HepG2 (cell line): ENCODE results near the gene PSMA7. TPM values are rescaled to one million over a fixed set of nuclear protein-coding genes. Genes with fewer than 3 reads are reported as not detected.

ENCODE experiments used
- ADNP ChIP-seq: sonication (generic); formaldehyde crosslinking; IDR thresholded peaks from 2 replicates; pipeline ENCODE4 v1.4.0; 2020; ENCODE audit warnings: missing genetic modification reagents
- ARNT ChIP-seq: fragments of 450-650 bp; IDR thresholded peaks from 2 replicates; pipeline ENCODE4 v1.6.1; 2017
- CHD2 ChIP-seq: IDR thresholded peaks from 2 replicates; pipeline ENCODE4 v1.6.1; 2011; ENCODE audit warnings: low read depth, low read length, improper control_type of control experiment
- DR1 ChIP-seq: sonication (generic); formaldehyde crosslinking; IDR thresholded peaks from 2 replicates; pipeline ENCODE4 v1.8.0; 2021; ENCODE audit warnings: mild to moderate bottlenecking, missing genetic modification reagents, inconsistent platforms
- EEA1 ChIP-seq: sonication (generic); formaldehyde crosslinking; IDR thresholded peaks from 2 replicates; pipeline ENCODE4 v1.5.1; 2020; ENCODE audit warnings: mild to moderate bottlenecking, missing genetic modification reagents, borderline replicate concordance
- GATA4 ChIP-seq: sonication (generic); IDR thresholded peaks from 2 replicates; pipeline ENCODE4 v1.6.1; 2016; ENCODE audit warnings: antibody characterized with exemption, low read depth, borderline replicate concordance
- HNF4G ChIP-seq, 2 experiments: sonication (generic) in 1 of 2; formaldehyde crosslinking in 1 of 2; IDR thresholded peaks; 2 replicates each; pipeline versions ENCODE4 v1.4.0 to v1.6.1; 2011 to 2020; ENCODE audit warnings: borderline replicate concordance in 2 of 2, low read depth in 2 of 2, mild to moderate bottlenecking in 2 of 2, low read length in 1 of 2, missing genetic modification reagents in 1 of 2, moderate library complexity in 1 of 2
- KDM1A ChIP-seq: IDR thresholded peaks from 2 replicates; pipeline ENCODE4 v1.6.1; 2016; ENCODE audit warnings: missing compliant biosample characterization
- NFYC ChIP-seq: IDR thresholded peaks from 2 replicates; pipeline ENCODE4 v1.6.1; 2016; ENCODE audit warnings: missing genetic modification reagents, missing compliant biosample characterization
- POLR2AphosphoS2 ChIP-seq: IDR thresholded peaks from 2 replicates; pipeline ENCODE4 v1.6.1; 2011; ENCODE audit warnings: low read depth, low read length, improper control_type of control experiment
- TBL1XR1 ChIP-seq: fragments of 150-350 bp; IDR thresholded peaks from 2 replicates; pipeline ENCODE4 v1.6.1; 2014; ENCODE audit warnings: borderline replicate concordance, low read length; ENCODE audit not compliant: partially characterized antibody
- ZBTB38 ChIP-seq: sonication (generic); formaldehyde crosslinking; IDR thresholded peaks from 2 replicates; pipeline ENCODE4 v1.5.1; 2020; ENCODE audit warnings: mild to moderate bottlenecking, missing genetic modification reagents
- ZNF567 ChIP-seq: sonication (generic); formaldehyde crosslinking; IDR thresholded peaks from 2 replicates; pipeline ENCODE4 v1.8.1; 2023; ENCODE audit warnings: mild to moderate bottlenecking, missing genetic modification reagents, borderline replicate concordance
- polyA plus RNA-seq, 8 experiments: library from polyadenylated mRNA; depleted of rRNA in 3 of 8; stranded (reverse) in 7 of 8; unstranded in 1 of 8; fragments of >200 nt; fragmentation: Illumina TruSeq in 4 of 8; extraction: Trizol in 4 of 8; gene quantifications; 2 replicates each; pipeline versions ENCODE4 v1.2.1 to v1.2.3, GENCODE V29; 2011 to 2016; ENCODE audit warnings: low read depth in 4 of 8, missing spikeins in 1 of 8, mixed read lengths in 1 of 8; ENCODE audit not compliant: insufficient read depth in 1 of 8
- total RNA-seq, 5 experiments: library from RNA; depleted of rRNA; stranded (reverse); fragments of >200 nt; fragmentation: Illumina TruSeq; extraction: Trizol; gene quantifications; 2 replicates each; pipeline ENCODE4 v1.2.3, GENCODE V29; 2016; ENCODE audit warnings: low read depth in 1 of 5
- TF ChIP-seq, protein P1 (sequence below): IDR thresholded peaks from 2 replicates; pipeline ENCODE4 v1.6.1; 2016; ENCODE audit warnings: low read depth, missing genetic modification reagents, missing compliant biosample characterization
- TF ChIP-seq, protein P2 (sequence below): sonication (generic); formaldehyde crosslinking; IDR thresholded peaks from 2 replicates; pipeline ENCODE4 v1.4.0; 2020; ENCODE audit warnings: mild to moderate bottlenecking, missing genetic modification reagents
- TF ChIP-seq, protein P3 (sequence below): sonication (generic); formaldehyde crosslinking; IDR thresholded peaks from 2 replicates; pipeline ENCODE4 v1.5.0; 2020; ENCODE audit warnings: missing genetic modification reagents
- TF ChIP-seq, protein P4 (sequence below): sonication (generic); formaldehyde crosslinking; IDR thresholded peaks from 2 replicates; pipeline ENCODE4 v1.4.0; 2020; ENCODE audit warnings: missing genetic modification reagents, mild to moderate bottlenecking, borderline replicate concordance

The PSMA7 gene
- total and polyA plus RNA-seq, 2 of the 13 experiments (the other 11 are each of a cell fraction or from before 2014, with no cell fraction given), result 531 to 631 TPM

DNA sequence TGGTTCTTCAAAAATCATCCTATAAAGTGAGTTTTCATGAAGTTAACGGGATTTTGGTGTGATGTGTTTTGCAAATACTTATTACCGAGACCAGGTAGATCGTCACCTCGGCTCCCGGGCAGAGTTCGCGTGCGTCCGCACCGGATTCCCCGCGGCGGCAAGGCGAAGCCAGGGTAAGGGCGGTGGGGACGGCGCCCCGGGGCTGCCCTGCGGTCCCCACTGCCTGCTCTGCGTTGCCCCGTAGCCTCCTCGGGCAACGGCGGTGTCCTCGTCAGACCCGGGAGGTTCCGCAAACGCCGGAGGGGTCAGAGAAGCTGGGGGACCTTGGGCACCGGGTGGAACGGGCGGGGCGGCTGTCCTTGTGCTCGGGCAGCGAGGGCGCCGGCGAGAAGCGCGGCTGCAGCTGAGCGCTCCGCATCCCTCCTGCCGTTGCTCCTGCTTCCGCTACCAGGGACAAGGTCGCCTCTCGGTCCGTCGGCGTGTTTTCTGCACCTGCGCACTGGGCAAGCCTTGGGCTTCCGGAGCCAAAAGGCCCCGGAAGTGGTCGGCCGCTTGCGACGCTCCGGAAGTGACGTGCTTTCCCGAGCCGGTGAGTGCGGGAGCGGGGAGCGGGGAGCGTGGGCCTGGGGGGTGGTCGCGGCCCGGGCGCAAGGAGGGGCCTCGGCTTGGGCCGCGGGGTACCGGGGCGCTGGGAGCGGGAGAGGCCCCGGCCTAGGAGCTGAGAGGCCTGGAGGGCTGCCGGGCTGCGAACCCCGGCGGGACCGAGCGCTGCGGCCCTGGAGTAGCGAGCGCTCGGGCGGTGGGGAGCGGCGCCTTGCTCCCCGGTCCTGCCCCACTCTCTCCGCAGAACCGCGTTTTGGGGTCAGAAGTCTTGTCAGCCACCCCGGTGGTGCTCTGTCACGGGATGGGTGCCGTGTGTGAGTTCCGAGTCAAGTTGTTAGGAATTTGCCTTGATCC is 39.6 kb upstream of the PSMA7 start, which contains the start of gene MTG2 (continued):
- peak; percentile 98 for TF ChIP-seq ZBTB38 (CRISPR knock-in tag)
- TF ChIP-seq, protein P1, sequence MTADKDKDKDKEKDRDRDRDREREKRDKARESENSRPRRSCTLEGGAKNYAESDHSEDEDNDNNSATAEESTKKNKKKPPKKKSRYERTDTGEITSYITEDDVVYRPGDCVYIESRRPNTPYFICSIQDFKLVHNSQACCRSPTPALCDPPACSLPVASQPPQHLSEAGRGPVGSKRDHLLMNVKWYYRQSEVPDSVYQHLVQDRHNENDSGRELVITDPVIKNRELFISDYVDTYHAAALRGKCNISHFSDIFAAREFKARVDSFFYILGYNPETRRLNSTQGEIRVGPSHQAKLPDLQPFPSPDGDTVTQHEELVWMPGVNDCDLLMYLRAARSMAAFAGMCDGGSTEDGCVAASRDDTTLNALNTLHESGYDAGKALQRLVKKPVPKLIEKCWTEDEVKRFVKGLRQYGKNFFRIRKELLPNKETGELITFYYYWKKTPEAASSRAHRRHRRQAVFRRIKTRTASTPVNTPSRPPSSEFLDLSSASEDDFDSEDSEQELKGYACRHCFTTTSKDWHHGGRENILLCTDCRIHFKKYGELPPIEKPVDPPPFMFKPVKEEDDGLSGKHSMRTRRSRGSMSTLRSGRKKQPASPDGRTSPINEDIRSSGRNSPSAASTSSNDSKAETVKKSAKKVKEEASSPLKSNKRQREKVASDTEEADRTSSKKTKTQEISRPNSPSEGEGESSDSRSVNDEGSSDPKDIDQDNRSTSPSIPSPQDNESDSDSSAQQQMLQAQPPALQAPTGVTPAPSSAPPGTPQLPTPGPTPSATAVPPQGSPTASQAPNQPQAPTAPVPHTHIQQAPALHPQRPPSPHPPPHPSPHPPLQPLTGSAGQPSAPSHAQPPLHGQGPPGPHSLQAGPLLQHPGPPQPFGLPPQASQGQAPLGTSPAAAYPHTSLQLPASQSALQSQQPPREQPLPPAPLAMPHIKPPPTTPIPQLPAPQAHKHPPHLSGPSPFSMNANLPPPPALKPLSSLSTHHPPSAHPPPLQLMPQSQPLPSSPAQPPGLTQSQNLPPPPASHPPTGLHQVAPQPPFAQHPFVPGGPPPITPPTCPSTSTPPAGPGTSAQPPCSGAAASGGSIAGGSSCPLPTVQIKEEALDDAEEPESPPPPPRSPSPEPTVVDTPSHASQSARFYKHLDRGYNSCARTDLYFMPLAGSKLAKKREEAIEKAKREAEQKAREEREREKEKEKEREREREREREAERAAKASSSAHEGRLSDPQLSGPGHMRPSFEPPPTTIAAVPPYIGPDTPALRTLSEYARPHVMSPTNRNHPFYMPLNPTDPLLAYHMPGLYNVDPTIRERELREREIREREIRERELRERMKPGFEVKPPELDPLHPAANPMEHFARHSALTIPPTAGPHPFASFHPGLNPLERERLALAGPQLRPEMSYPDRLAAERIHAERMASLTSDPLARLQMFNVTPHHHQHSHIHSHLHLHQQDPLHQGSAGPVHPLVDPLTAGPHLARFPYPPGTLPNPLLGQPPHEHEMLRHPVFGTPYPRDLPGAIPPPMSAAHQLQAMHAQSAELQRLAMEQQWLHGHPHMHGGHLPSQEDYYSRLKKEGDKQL, result peak; percentile 22; the same call in 1 of the 2 replicates
- peak; percentile 96 for TF ChIP-seq DR1 (CRISPR knock-in tag)
- TF ChIP-seq, protein P2, sequence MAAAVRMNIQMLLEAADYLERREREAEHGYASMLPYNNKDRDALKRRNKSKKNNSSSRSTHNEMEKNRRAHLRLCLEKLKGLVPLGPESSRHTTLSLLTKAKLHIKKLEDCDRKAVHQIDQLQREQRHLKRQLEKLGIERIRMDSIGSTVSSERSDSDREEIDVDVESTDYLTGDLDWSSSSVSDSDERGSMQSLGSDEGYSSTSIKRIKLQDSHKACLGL, result peak; percentile 97
- TF ChIP-seq, protein P3, sequence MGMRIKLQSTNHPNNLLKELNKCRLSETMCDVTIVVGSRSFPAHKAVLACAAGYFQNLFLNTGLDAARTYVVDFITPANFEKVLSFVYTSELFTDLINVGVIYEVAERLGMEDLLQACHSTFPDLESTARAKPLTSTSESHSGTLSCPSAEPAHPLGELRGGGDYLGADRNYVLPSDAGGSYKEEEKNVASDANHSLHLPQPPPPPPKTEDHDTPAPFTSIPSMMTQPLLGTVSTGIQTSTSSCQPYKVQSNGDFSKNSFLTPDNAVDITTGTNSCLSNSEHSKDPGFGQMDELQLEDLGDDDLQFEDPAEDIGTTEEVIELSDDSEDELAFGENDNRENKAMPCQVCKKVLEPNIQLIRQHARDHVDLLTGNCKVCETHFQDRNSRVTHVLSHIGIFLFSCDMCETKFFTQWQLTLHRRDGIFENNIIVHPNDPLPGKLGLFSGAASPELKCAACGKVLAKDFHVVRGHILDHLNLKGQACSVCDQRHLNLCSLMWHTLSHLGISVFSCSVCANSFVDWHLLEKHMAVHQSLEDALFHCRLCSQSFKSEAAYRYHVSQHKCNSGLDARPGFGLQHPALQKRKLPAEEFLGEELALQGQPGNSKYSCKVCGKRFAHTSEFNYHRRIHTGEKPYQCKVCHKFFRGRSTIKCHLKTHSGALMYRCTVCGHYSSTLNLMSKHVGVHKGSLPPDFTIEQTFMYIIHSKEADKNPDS (CRISPR knock-in tag), result peak; percentile 86; the same call in 1 of the 2 replicates
- TF ChIP-seq POLR2AphosphoS2, result peak; percentile 92
- peak; percentile 64 for TF ChIP-seq TBL1XR1
- TF ChIP-seq GATA4, result peak; percentile 94
- TF ChIP-seq ZNF567, result peak; percentile 86; the same call in 1 of the 2 replicates
- peak; percentile 39; the same call in 1 of the 2 replicates for TF ChIP-seq CHD2
- TF ChIP-seq ARNT, result no peak
- TF ChIP-seq, protein P4, sequence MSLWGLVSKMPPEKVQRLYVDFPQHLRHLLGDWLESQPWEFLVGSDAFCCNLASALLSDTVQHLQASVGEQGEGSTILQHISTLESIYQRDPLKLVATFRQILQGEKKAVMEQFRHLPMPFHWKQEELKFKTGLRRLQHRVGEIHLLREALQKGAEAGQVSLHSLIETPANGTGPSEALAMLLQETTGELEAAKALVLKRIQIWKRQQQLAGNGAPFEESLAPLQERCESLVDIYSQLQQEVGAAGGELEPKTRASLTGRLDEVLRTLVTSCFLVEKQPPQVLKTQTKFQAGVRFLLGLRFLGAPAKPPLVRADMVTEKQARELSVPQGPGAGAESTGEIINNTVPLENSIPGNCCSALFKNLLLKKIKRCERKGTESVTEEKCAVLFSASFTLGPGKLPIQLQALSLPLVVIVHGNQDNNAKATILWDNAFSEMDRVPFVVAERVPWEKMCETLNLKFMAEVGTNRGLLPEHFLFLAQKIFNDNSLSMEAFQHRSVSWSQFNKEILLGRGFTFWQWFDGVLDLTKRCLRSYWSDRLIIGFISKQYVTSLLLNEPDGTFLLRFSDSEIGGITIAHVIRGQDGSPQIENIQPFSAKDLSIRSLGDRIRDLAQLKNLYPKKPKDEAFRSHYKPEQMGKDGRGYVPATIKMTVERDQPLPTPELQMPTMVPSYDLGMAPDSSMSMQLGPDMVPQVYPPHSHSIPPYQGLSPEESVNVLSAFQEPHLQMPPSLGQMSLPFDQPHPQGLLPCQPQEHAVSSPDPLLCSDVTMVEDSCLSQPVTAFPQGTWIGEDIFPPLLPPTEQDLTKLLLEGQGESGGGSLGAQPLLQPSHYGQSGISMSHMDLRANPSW (CRISPR knock-in tag), result peak; percentile 81; the same call in 1 of the 2 replicates
- peak; percentile 52; the same call in 1 of the 2 replicates for TF ChIP-seq NFYC (CRISPR knock-in tag)
- TF ChIP-seq KDM1A (CRISPR knock-in tag), result peak; percentile 41; the same call in 1 of the 2 replicates
- TF ChIP-seq EEA1, result peak; percentile 89
- 0 out of 2 replicates have a peak, but pooled peaks have one; percentile 45 for TF ChIP-seq ADNP
- TF ChIP-seq HNF4G (IDR thresholded peaks at IDR 0.05; ENCODE audit: borderline replicate concordance, low read depth, low read length), result peak; percentile 53; the same call in 1 of the 2 replicates
- TF ChIP-seq HNF4G (CRISPR knock-in tag; IDR thresholded peaks at IDR 0.05; ENCODE audit: borderline replicate concordance, low read depth), result peak; percentile 95
